GDM1 (cell line): ENCODE results near the gene REL.

Experiments used
- DNase-seq: peaks from one replicate; lab custom pipeline; 2025; lab: John Stamatoyannopoulos, UW

The REL gene

GRCh38 chr2:60966507-60967405 is 85.4 kb downstream of the REL start:
- DNase-seq: no peak

- no peak for DNase-seq
These were observed 91.7 kb downstream of the REL start for GRCh38 chr2:60972889-60973656.

- no peak for DNase-seq
These were observed 92.3 kb downstream of the REL start for GRCh38 chr2:60973705-60974104.

DNA sequence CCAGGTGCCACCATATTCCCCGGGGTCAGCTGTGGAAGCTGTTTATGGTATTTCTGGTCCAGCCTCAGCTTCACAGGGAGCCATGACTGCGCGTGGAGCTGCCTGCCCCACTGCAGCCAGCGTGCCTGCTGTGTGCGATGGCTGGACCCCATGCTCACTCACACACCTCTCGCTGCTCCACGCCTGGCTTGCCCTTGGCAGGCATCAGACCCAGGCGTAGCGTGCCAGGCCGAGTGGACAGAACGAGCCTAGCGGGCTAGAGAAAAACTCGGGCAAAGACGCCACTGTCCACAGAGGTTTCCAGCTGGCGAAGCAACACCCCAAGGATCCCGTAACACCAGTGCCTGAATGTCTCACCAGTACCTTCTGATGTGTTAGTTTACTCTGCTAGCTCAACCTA is 93.3 kb downstream of the REL start:
- DNase-seq: no peak
